Endothelial cell of umbilical vein (primary cell): ENCODE data around the gene PARD3B. TPM values are rescaled to one million over a fixed set of nuclear protein-coding genes. Genes with fewer than 3 reads are reported as not detected.

Experiments used
- BruUV-seq: library from RNA; stranded (reverse); fragments of 400-500 nt; replicated peaks from 2 replicates; lab custom pipeline; 2021; lab: Mats Ljungman, UMichigan
- CTCF ChIA-PET: fragments of 300-600, 350-600 bp; sonication (Branson Sonifier 250); formaldehyde crosslinking; loops from one replicate; lab custom pipeline; 2021; ENCODE audit warnings: antibody characterized with exemption, inconsistent platforms; lab: Charles Lee
- POLR2A ChIA-PET: fragments of 300-600, 350-600 bp; sonication (Branson Sonifier 250); formaldehyde crosslinking; loops from one replicate; lab custom pipeline; 2021; ENCODE audit warnings: antibody characterized with exemption, inconsistent platforms; lab: Charles Lee
- DNase-seq: peaks from one replicate; pipeline ENCODE4 v3.0.0-alpha.2; 2011; ENCODE audit warnings: low read depth, low spot score
- FAIRE-seq: peaks from 2 replicates; lab custom pipeline; 2011; peaks lifted over from hg19 to GRCh38; lab: Jason Lieb, UNC
- H2AFZ ChIP-seq: 2 replicates; pipeline ENCODE4 v1.6.0; 2012; ENCODE audit warnings: low read depth, low read length, control low read depth, inconsistent platforms
- H3K27ac ChIP-seq: 2 replicates; pipeline ENCODE4 v1.5.1; 2011; ENCODE audit warnings: low read depth, mild to moderate bottlenecking, control low read depth, low read length, moderate library complexity; ENCODE audit not compliant: insufficient read depth
- H3K27me3 ChIP-seq, 2 experiments: 2 replicates each; pipeline versions ENCODE4 v1.6.0 to v1.6.1; 2011; ENCODE audit warnings: low read length in 2 of 2, mixed read lengths in 1 of 2; ENCODE audit not compliant: control insufficient read depth in 2 of 2, insufficient read depth in 2 of 2
- H3K36me3 ChIP-seq, 2 experiments: 2 replicates in 1 of 2; 3 replicates in 1 of 2; pipeline ENCODE4 v1.5.1; 2011; ENCODE audit warnings: low read length in 2 of 2, mild to moderate bottlenecking in 1 of 2, moderate library complexity in 1 of 2; ENCODE audit not compliant: control insufficient read depth in 2 of 2, insufficient read depth in 2 of 2; ENCODE audit errors: extremely low read depth in 1 of 2
- H3K4me1 ChIP-seq: 3 replicates; pipeline ENCODE4 v1.5.1; 2011; ENCODE audit warnings: mild to moderate bottlenecking, low read length; ENCODE audit not compliant: control insufficient read depth, insufficient read depth; ENCODE audit errors: extremely low read depth
- H3K4me2 ChIP-seq: 2 replicates; pipeline ENCODE4 v1.6.1; 2011; ENCODE audit warnings: low read length, control low read depth, mixed read lengths; ENCODE audit not compliant: insufficient read depth
- H3K4me3 ChIP-seq, 3 experiments: fragments of 200-600 bp in 1 of 3; sonication (generic), shearing (Covaris generic) in 1 of 3; replicated peaks in 1 of 3; 2 replicates each; pipeline ENCODE4 v1.5.1; 2011 to 2016; ENCODE audit warnings: control low read depth in 3 of 3, low read length in 3 of 3, mild to moderate bottlenecking in 2 of 3, inconsistent platforms in 1 of 3, low read depth in 1 of 3, moderate library complexity in 1 of 3; ENCODE audit not compliant: insufficient read depth in 1 of 3
- H3K79me2 ChIP-seq: 2 replicates; pipeline ENCODE4 v1.6.0; 2012; ENCODE audit warnings: low read length, inconsistent platforms; ENCODE audit not compliant: control insufficient read depth, insufficient read depth
- H3K9ac ChIP-seq: replicated peaks from 2 replicates; pipeline ENCODE3; 2011; ENCODE audit warnings: low read length, control low read depth; ENCODE audit not compliant: insufficient read depth; ENCODE audit errors: extremely low read depth
- H3K9me1 ChIP-seq: replicated peaks from 3 replicates; pipeline ENCODE4 v1.6.0; 2011; ENCODE audit warnings: mild to moderate bottlenecking, low read length; ENCODE audit not compliant: control insufficient read depth, insufficient read depth; ENCODE audit errors: extremely low read depth
- H3K9me3 ChIP-seq: replicated peaks from 2 replicates; pipeline ENCODE4 v1.5.1; 2012; ENCODE audit warnings: low read length, inconsistent platforms; ENCODE audit not compliant: control insufficient read depth, insufficient read depth
- H4K20me1 ChIP-seq: replicated peaks from 2 replicates; pipeline ENCODE3; 2011; ENCODE audit warnings: mild to moderate bottlenecking, low read length; ENCODE audit not compliant: control insufficient read depth, insufficient read depth; ENCODE audit errors: extremely low read depth
- EZH2 ChIP-seq: IDR thresholded peaks from 2 replicates; pipeline ENCODE4 v1.6.1; 2012; ENCODE audit warnings: borderline replicate concordance, low read depth, mild to moderate bottlenecking, moderate library complexity, low read length, inconsistent platforms; ENCODE audit not compliant: severe bottlenecking
- FOS ChIP-seq: IDR thresholded peaks from 2 replicates; pipeline ENCODE4 v1.6.1; 2011; ENCODE audit warnings: mild to moderate bottlenecking, low read length, moderate library complexity, borderline replicate concordance; ENCODE audit not compliant: insufficient read depth
- GATA2 ChIP-seq: IDR thresholded peaks from 2 replicates; pipeline ENCODE4 v1.7.0; 2011; ENCODE audit warnings: low read depth, mild to moderate bottlenecking, moderate library complexity, mixed read lengths, low read length; ENCODE audit not compliant: insufficient read length, insufficient read depth
- JUN ChIP-seq: IDR thresholded peaks from 2 replicates; pipeline ENCODE4 v1.6.1; 2011; ENCODE audit warnings: borderline replicate concordance, low read depth; ENCODE audit not compliant: insufficient read length, insufficient read depth
- MYC ChIP-seq: IDR thresholded peaks from one replicate; pipeline ENCODE4 v1.6.1; 2011; ENCODE audit warnings: mild to moderate bottlenecking, low read depth, low read length
- POLR2A ChIP-seq: IDR thresholded peaks from 2 replicates; pipeline ENCODE4 v1.6.1; 2012; ENCODE audit warnings: low read depth, mild to moderate bottlenecking, control low read depth, low read length
- POLR2AphosphoS5 ChIP-seq: IDR thresholded peaks from 2 replicates; pipeline ENCODE4 v1.6.1; 2012; ENCODE audit warnings: low read depth, mild to moderate bottlenecking, control low read depth, low read length, moderate library complexity; ENCODE audit not compliant: insufficient read depth
- dilution Hi-C: fragments of 300-500 bp; cut with MboI; formaldehyde crosslinking; loops from one replicate; pipeline ENCODE4 v1.15.0; 2019; ENCODE audit warnings: low sequenced_read_pairs; ENCODE audit not compliant: extremely low pct_ligation_motif_present
- intact Hi-C: fragments of 100-400 bp; cut with micrococcal nuclease; formaldehyde crosslinking; loops from one replicate; pipeline ENCODE4 v1.10.0; 2022
- polyA plus RNA-seq, 4 experiments: library from polyadenylated mRNA; depleted of rRNA in 3 of 4; stranded (reverse) in 3 of 4; unstranded in 1 of 4; fragments of >200 nt; gene quantifications; 2 replicates each; pipeline versions ENCODE4 v1.2.1 to v1.2.3, GENCODE V29; 2011 to 2012; ENCODE audit warnings: missing spikeins in 1 of 4
- total RNA-seq: library from RNA; stranded (reverse); gene quantifications from 2 replicates; pipeline ENCODE4 v1.2.3, GENCODE V29; 2021
- TF ChIP-seq, protein P1 (sequence below): IDR thresholded peaks from 2 replicates; pipeline ENCODE4 v1.6.1; 2011; ENCODE audit not compliant: insufficient read depth, insufficient read length
- TF ChIP-seq, protein P2 (sequence below), 2 donors: IDR thresholded peaks; 1 replicate in 1 of 2; 2 replicates in 1 of 2; pipeline ENCODE4 v1.5.1; 2011; ENCODE audit warnings: low read length in 2 of 2, mild to moderate bottlenecking in 2 of 2, moderate library complexity in 2 of 2, control low read depth in 1 of 2, inconsistent platforms in 1 of 2, low read depth in 1 of 2; ENCODE audit not compliant: insufficient read depth in 1 of 2; ENCODE audit errors: extremely low read depth in 1 of 2

The PARD3B gene
- total and polyA plus RNA-seq, 2 donors (not counting 3 experiments of a cell fraction or from before 2014, with no cell fraction given): 2.2 to 30.9 TPM

DNA sequence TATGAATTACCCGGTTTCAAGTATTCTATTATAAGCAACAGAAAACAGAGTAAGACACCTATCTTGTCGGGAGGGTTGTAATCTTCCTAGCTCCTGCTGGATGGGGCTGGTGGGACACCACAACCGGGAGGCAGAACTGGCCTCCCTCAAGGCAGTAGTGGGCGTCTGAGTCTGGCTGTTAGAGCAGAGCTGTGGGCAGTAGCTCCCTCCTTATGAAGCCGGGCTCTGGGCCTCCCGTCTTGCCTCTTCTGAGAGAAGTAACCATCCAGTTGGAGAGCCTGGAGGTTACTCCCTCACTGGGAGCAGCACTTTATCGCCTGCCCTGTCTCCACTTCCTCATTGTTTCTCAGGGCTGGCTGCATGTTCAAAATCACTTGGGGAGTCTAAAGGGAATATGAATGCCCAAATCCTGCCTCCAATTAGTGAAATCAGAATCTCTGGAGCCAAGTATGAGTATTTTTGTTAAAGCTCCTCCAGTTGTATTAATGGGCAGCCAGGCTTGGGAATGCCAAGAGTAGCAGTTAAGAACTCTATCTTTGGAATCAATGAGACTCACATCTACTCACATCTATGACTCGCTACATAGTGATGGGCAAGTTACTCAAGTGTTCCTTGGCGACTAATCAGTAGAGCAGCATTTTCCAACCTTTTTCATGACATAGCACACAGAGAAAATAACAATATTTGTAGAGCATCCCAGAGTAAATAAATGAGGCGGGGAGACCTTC lies 1109.8 kb downstream of the PARD3B start:
- POLR2A ChIA-PET: no interaction called here
- no TSS peak for BruUV-seq
- H3K27ac ChIP-seq: no peak overlapping the region
- no peak overlapping the region for H3K4me3 ChIP-seq
- no peaks in the 10 kb centered on the region for H3K9me1 ChIP-seq
- peaks cover 2% of the 10 kb centered on the region for H3K4me1 ChIP-seq
- H3K27me3 ChIP-seq: peaks cover 5 to 11% of the 10 kb centered on the region in 2 experiments
- intact Hi-C loops (no loop called here), dilution Hi-C loops (no loop called here)
- DNase-seq (no peak), FAIRE-seq (no peak)
- no peaks in the 10 kb centered on the region for H4K20me1 ChIP-seq
- no peaks in the 10 kb centered on the region for H3K36me3 ChIP-seq
- TF ChIP-seq, protein P1, sequence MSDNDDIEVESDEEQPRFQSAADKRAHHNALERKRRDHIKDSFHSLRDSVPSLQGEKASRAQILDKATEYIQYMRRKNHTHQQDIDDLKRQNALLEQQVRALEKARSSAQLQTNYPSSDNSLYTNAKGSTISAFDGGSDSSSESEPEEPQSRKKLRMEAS: no peak
- TF ChIP-seq EZH2: no peak
- no peak for TF ChIP-seq GATA2
- TF ChIP-seq POLR2AphosphoS5: no peak
- TF ChIP-seq POLR2A: no peak
- no peak for TF ChIP-seq JUN
- TF ChIP-seq, protein P2, sequence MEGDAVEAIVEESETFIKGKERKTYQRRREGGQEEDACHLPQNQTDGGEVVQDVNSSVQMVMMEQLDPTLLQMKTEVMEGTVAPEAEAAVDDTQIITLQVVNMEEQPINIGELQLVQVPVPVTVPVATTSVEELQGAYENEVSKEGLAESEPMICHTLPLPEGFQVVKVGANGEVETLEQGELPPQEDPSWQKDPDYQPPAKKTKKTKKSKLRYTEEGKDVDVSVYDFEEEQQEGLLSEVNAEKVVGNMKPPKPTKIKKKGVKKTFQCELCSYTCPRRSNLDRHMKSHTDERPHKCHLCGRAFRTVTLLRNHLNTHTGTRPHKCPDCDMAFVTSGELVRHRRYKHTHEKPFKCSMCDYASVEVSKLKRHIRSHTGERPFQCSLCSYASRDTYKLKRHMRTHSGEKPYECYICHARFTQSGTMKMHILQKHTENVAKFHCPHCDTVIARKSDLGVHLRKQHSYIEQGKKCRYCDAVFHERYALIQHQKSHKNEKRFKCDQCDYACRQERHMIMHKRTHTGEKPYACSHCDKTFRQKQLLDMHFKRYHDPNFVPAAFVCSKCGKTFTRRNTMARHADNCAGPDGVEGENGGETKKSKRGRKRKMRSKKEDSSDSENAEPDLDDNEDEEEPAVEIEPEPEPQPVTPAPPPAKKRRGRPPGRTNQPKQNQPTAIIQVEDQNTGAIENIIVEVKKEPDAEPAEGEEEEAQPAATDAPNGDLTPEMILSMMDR (IDR thresholded peaks at IDR 0.05; ENCODE audit: extremely low read depth in 1 of 2, insufficient read depth in 1 of 2, low read depth in 1 of 2, low read length in 2 of 2): no peak
- no peak for TF ChIP-seq MYC
- no peak for TF ChIP-seq FOS
- no peak overlapping the region for H3K9ac ChIP-seq
- no peak overlapping the region for H2AFZ ChIP-seq
- CTCF ChIA-PET: no interaction called here
- H3K9me3 ChIP-seq: no peaks in the 10 kb centered on the region
- no peaks in the 10 kb centered on the region for H3K79me2 ChIP-seq
- H3K4me2 ChIP-seq: no peak overlapping the region
